Measurements from ENCODE around the gene CASZ1.

CASZ1 gene

DNA sequence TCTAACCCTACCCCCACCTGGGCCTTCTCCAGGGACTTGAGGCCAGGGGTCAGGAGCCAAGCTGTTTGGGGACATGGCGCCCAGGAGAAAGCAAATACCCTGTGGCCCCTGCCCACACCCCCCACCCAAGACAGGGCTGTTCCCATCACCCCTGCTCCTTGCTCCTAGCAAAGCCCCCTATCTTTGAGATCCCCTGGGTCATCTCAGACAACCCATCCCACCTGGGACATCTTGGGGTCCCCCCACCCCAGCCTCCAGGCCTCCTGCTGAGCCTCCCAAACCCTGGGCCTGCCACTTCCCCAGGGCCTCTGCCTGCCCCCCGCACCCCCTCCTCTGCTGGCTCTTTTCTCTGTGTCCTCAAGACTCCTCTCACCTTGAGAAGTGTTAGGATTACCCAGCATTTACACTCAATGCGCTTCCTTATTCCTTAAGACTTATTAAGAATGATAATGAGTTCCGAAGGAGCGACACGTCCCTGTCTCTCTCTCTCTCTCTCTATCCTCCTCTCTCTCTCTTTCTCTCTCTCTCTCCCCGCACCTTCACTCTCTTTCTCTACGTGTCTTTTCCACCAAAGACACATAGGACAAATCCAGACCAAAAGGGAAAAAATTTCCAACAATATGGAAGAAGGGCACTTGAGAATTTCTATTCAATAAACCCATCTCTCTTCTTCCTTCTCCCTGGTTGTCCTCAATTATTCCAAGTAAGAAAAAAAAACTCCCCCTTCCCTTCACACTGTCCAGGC, 7.2 kb downstream of the CASZ1 start:
- Histone ChIP-seq H3K36me3 (ENCODE audit: control insufficient read depth, insufficient read depth, low read length) (no peaks in the 10 kb centered on the region), H3K9me3 (ENCODE audit: control insufficient read depth, insufficient read depth, low read length) (no peaks in the 10 kb centered on the region), H3K4me1 (ENCODE audit: control insufficient read depth, insufficient read depth, low read length) (peaks cover 12% of the 10 kb centered on the region), H3K9ac (ENCODE audit: low read depth, low read length) (no peak overlapping the region), H3K4me3 (ENCODE audit: low read depth, low read length) (no peak overlapping the region), H3K27me3 (ENCODE audit: control insufficient read depth, insufficient read depth, low read length) (peaks cover 13% of the 10 kb centered on the region)

- H3K9ac ChIP-seq (ENCODE audit: low read depth, low read length), result no peak overlapping the region
- no peaks in the 10 kb centered on the region for H3K36me3 ChIP-seq (ENCODE audit: control insufficient read depth, insufficient read depth, low read length)
- H3K4me3 ChIP-seq (ENCODE audit: low read depth, low read length), result no peak overlapping the region
- peaks cover 12% of the 10 kb centered on the region for H3K4me1 ChIP-seq (ENCODE audit: control insufficient read depth, insufficient read depth, low read length)
- H3K9me3 ChIP-seq (ENCODE audit: control insufficient read depth, insufficient read depth, low read length), result no peaks in the 10 kb centered on the region
- H3K27me3 ChIP-seq (ENCODE audit: control insufficient read depth, insufficient read depth, low read length), result peaks cover 9% of the 10 kb centered on the region
These were observed 7.8 kb downstream of the CASZ1 start for GRCh38 chr1:10788592-10789006.

DNA sequence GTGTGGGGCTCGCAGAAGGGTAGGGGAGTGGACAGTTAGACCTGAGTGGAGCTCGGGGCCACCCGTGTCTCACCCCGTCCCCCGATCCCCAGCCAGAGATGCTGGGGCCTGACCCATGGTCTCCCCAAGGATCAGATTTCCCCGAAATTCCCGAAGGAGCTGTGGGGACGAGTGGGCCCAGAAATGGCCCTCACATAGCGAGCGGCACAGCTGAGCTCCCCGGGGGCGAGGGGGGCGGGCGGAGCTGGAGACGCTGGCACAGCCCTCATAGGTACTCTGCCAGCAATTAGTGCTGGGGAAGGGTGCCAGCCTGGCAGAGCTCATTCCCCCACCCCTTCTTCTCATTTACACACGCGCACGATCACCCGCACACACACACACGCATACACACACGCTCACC, 9.2 kb downstream of the CASZ1 start:
- no peaks in the 10 kb centered on the region for H3K9me3 ChIP-seq (ENCODE audit: control insufficient read depth, insufficient read depth, low read length)
- no peaks in the 10 kb centered on the region for H3K36me3 ChIP-seq (ENCODE audit: control insufficient read depth, insufficient read depth, low read length)
- no peak overlapping the region for H3K4me3 ChIP-seq (ENCODE audit: low read depth, low read length)
- H3K27me3 ChIP-seq (ENCODE audit: control insufficient read depth, insufficient read depth, low read length), result no peaks in the 10 kb centered on the region
- peaks cover 10% of the 10 kb centered on the region for H3K4me1 ChIP-seq (ENCODE audit: control insufficient read depth, insufficient read depth, low read length)
- no peak overlapping the region for H3K9ac ChIP-seq (ENCODE audit: low read depth, low read length)

DNA sequence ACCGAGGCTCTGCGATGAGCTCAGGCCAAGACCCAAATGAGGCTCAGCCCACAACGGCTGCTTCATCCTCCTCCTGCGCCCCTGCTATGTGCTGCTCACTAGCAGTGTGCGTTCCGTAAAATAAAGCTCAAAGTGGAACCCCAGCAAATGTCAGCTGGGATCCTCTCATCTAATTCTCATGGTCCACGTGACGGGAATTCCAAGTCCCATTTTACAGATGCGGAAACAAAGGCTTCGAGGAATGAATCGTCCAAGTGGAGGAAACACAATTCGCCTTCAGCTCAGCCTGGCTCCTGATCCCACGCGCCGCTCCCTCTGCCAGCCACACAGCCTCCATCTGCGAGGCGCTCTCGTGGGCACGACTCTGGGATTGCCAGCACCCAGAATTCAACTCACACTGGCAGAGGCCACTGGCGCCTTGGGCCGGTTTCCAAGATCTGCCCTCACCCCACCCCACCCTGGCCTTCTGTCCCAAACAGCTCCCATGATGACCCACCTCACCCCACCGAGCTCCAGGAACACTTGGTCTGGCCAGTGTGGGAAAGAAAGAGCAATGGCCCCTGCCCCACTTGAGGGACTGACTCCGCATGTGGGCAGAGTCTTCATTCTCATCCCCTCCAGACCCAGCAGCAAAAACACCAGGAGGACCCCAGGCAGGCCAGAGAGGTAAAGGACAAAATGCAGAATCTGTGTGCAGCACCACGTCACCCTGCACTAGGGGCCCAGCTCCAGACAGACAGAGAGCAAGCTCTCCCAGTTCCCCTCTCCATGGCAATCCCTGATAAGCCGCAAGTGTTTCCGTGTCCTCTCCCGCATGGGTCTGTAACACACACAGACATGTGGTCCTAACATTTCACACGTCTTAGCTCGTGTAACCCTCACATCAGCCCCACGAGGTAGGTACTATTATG, 10.5 kb downstream of the CASZ1 start:
- no peak overlapping the region for H3K9ac ChIP-seq (ENCODE audit: low read depth, low read length)
- peaks cover 2% of the 10 kb centered on the region for H3K4me1 ChIP-seq (ENCODE audit: control insufficient read depth, insufficient read depth, low read length)
- no peaks in the 10 kb centered on the region for H3K9me3 ChIP-seq (ENCODE audit: control insufficient read depth, insufficient read depth, low read length)
- H3K27me3 ChIP-seq (ENCODE audit: control insufficient read depth, insufficient read depth, low read length), result no peaks in the 10 kb centered on the region
- H3K4me3 ChIP-seq (ENCODE audit: low read depth, low read length), result no peak overlapping the region
- no peaks in the 10 kb centered on the region for H3K36me3 ChIP-seq (ENCODE audit: control insufficient read depth, insufficient read depth, low read length)

- no peaks in the 10 kb centered on the region for H3K9me3 ChIP-seq (ENCODE audit: control insufficient read depth, insufficient read depth, low read length)
- no peaks in the 10 kb centered on the region for H3K36me3 ChIP-seq (ENCODE audit: control insufficient read depth, insufficient read depth, low read length)
- H3K27me3 ChIP-seq (ENCODE audit: control insufficient read depth, insufficient read depth, low read length), result no peaks in the 10 kb centered on the region
- no peak overlapping the region for H3K9ac ChIP-seq (ENCODE audit: low read depth, low read length)
- H3K4me1 ChIP-seq (ENCODE audit: control insufficient read depth, insufficient read depth, low read length), result peaks cover 2% of the 10 kb centered on the region
- H3K4me3 ChIP-seq (ENCODE audit: low read depth, low read length), result no peak overlapping the region
These were observed 11.3 kb downstream of the CASZ1 start for GRCh38 chr1:10784998-10785727.

DNA sequence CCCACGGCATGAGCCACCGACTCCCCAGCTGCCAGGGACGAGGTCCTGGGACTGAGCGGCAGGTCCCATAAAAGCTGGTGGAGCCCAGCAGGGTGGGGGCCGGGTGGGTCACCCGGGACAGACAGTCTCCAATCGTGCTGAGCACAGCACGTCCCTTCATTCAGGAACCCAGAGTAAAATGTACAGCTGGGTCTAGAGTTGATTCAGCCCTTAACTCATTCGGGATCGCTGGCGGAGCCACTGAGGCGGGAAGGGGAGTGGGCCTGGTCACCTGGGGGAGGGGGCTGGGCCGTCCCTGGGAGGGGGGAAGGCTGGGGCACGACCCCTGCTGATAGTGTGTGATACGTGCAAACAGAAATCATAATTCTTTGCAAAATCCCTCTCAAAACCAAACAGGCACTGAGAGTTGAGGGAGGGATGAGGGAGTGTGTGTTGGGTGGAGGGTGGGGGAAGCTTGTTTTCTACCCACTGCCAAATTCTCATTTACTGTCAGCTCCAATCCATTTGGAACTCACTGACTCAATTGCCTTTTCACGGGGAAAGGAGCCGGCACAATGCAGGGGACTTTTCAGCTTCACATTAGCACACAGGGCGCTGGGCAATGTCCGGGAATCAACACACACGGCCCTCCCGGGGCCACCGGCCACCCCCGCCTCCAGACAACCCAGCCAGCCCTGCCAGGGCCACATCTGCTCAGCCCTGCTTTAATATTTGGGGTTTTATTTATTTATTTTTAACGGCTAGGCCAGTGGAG, 13.8 kb downstream of the CASZ1 start:
- Histone ChIP-seq H3K36me3 (ENCODE audit: control insufficient read depth, insufficient read depth, low read length) (no peaks in the 10 kb centered on the region), H3K4me3 (ENCODE audit: low read depth, low read length) (no peak overlapping the region), H3K9me3 (ENCODE audit: control insufficient read depth, insufficient read depth, low read length) (no peaks in the 10 kb centered on the region), H3K4me1 (ENCODE audit: control insufficient read depth, insufficient read depth, low read length) (no peaks in the 10 kb centered on the region), H3K27me3 (ENCODE audit: control insufficient read depth, insufficient read depth, low read length) (no peaks in the 10 kb centered on the region), H3K9ac (ENCODE audit: low read depth, low read length) (no peak overlapping the region)

- no peaks in the 10 kb centered on the region for H3K27me3 ChIP-seq (ENCODE audit: control insufficient read depth, insufficient read depth, low read length)
These were observed 15.3 kb downstream of the CASZ1 start for GRCh38 chr1:10781137-10781536.

GRCh38 chr1:10779841-10780240, 16.6 kb downstream of the CASZ1 start:
- Histone ChIP-seq H3K9ac (ENCODE audit: low read depth, low read length) (no peak overlapping the region), H3K4me3 (ENCODE audit: low read depth, low read length) (no peak overlapping the region), H3K9me3 (ENCODE audit: control insufficient read depth, insufficient read depth, low read length) (no peaks in the 10 kb centered on the region), H3K27me3 (ENCODE audit: control insufficient read depth, insufficient read depth, low read length) (no peaks in the 10 kb centered on the region), H3K36me3 (ENCODE audit: control insufficient read depth, insufficient read depth, low read length) (no peaks in the 10 kb centered on the region), H3K4me1 (ENCODE audit: control insufficient read depth, insufficient read depth, low read length) (no peaks in the 10 kb centered on the region)

More at GRCh38 chr1:10781137-10781536, 15.3 kb downstream of the CASZ1 start:
- Histone ChIP-seq H3K9ac (ENCODE audit: low read depth, low read length) (no peak overlapping the region), H3K4me1 (ENCODE audit: control insufficient read depth, insufficient read depth, low read length) (no peaks in the 10 kb centered on the region), H3K9me3 (ENCODE audit: control insufficient read depth, insufficient read depth, low read length) (no peaks in the 10 kb centered on the region), H3K36me3 (ENCODE audit: control insufficient read depth, insufficient read depth, low read length) (no peaks in the 10 kb centered on the region), H3K4me3 (ENCODE audit: low read depth, low read length) (no peak overlapping the region)

DNA sequence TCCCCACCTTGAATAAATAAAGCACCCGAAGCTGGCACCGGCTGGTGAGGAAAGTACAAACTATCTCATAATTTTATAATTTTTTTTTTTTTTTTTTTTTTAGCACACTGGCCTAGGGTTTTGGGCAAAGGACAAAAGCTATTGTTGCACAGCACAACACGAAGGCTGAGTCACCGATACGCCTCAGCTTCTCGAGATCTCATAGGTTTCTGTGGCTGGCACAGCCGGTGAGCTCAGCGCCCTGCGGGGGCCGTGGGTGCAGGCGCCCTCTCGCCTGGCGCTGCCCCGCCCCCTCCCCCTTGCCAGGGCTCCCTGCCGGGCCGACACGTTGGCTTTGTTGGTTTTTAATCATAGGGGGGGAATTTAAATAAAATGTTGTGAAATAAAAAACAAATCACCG, 17.2 kb downstream of the CASZ1 start:
- H3K9ac ChIP-seq (ENCODE audit: low read depth, low read length), result no peak overlapping the region
- H3K4me3 ChIP-seq (ENCODE audit: low read depth, low read length), result no peak overlapping the region
- H3K9me3 ChIP-seq (ENCODE audit: control insufficient read depth, insufficient read depth, low read length), result no peaks in the 10 kb centered on the region
- no peaks in the 10 kb centered on the region for H3K27me3 ChIP-seq (ENCODE audit: control insufficient read depth, insufficient read depth, low read length)
- no peaks in the 10 kb centered on the region for H3K4me1 ChIP-seq (ENCODE audit: control insufficient read depth, insufficient read depth, low read length)
- no peaks in the 10 kb centered on the region for H3K36me3 ChIP-seq (ENCODE audit: control insufficient read depth, insufficient read depth, low read length)

GRCh38 chr1:10778640-10779039, 17.8 kb downstream of the CASZ1 start:
- Histone ChIP-seq H3K4me1 (ENCODE audit: control insufficient read depth, insufficient read depth, low read length) (no peaks in the 10 kb centered on the region), H3K9me3 (ENCODE audit: control insufficient read depth, insufficient read depth, low read length) (no peaks in the 10 kb centered on the region), H3K36me3 (ENCODE audit: control insufficient read depth, insufficient read depth, low read length) (no peaks in the 10 kb centered on the region), H3K4me3 (ENCODE audit: low read depth, low read length) (no peak overlapping the region), H3K9ac (ENCODE audit: low read depth, low read length) (no peak overlapping the region), H3K27me3 (ENCODE audit: control insufficient read depth, insufficient read depth, low read length) (no peaks in the 10 kb centered on the region)

Measured in iPS-15b (cell line).